Panc1 (cell line): ENCODE data around the gene CBL. TPM values are rescaled to one million over a fixed set of nuclear protein-coding genes. Genes with fewer than 3 reads are reported as not detected.

Experiments
- ATAC-seq: fragments of 200-7000 bp; cut with Tn5 transposase; 2 replicates; pipeline ENCODE4 v1.9.1; 2020; ENCODE audit warnings: mild to moderate bottlenecking, moderate library complexity
- BruUV-seq: library from RNA; stranded (reverse); fragments of 400-500 nt; replicated peaks from 2 replicates; lab custom pipeline; 2021; lab: Mats Ljungman, UMichigan
- CTCF ChIA-PET: fragments of 300-600 bp; sonication (Branson Sonifier 250); formaldehyde crosslinking; loops from one replicate; lab custom pipeline; 2022; ENCODE audit warnings: antibody characterized with exemption; lab: Charles Lee
- POLR2A ChIA-PET: fragments of 300-600 bp; sonication (Branson Sonifier 250); formaldehyde crosslinking; loops from one replicate; lab custom pipeline; 2022; ENCODE audit warnings: antibody characterized with exemption; lab: Charles Lee
- DNase-seq: peaks from one replicate; pipeline ENCODE4 v3.0.0-alpha.2; 2010; ENCODE audit warnings: low read depth, low spot score
- H3K27ac ChIP-seq: 2 replicates; pipeline ENCODE4 v1.5.1; 2011; ENCODE audit warnings: mild to moderate bottlenecking, low read length, inconsistent platforms
- H3K27me3 ChIP-seq: fragments of 200-500 bp; sonication (Bioruptor generic); 2 replicates; pipeline ENCODE4 v1.6.0; 2014; ENCODE audit warnings: low read length, inconsistent platforms; ENCODE audit not compliant: control insufficient read depth, insufficient read depth
- H3K36me3 ChIP-seq: fragments of 200-500 bp; sonication (Bioruptor generic); 2 replicates; pipeline ENCODE4 v1.5.1; 2014; ENCODE audit warnings: inconsistent platforms, mild to moderate bottlenecking, low read length, moderate library complexity; ENCODE audit not compliant: control insufficient read depth, insufficient read depth
- H3K4me1 ChIP-seq: 2 replicates; pipeline ENCODE4 v1.5.1; 2011; ENCODE audit warnings: inconsistent platforms, mild to moderate bottlenecking, low read length, moderate library complexity; ENCODE audit not compliant: control insufficient read depth, insufficient read depth
- H3K4me3 ChIP-seq, 2 experiments: 2 replicates each; pipeline ENCODE4 v1.5.1; 2011 to 2012; ENCODE audit warnings: low read depth in 2 of 2, low read length in 2 of 2, mild to moderate bottlenecking in 2 of 2, inconsistent platforms in 1 of 2, moderate library complexity in 1 of 2
- H3K9me3 ChIP-seq: fragments of 200-500 bp; sonication (Bioruptor generic); 2 replicates; pipeline ENCODE4 v1.5.1; 2014; ENCODE audit warnings: low read depth, mild to moderate bottlenecking, inconsistent platforms, low read length, moderate library complexity; ENCODE audit not compliant: control insufficient read depth, insufficient read depth
- CTCF ChIP-seq: fragments of 450-650 bp; IDR thresholded peaks from 2 replicates; pipeline ENCODE4 v1.5.1; 2017; ENCODE audit warnings: mild to moderate bottlenecking
- POLR2AphosphoS5 ChIP-seq: IDR thresholded peaks from 2 replicates; pipeline ENCODE4 v1.6.1; 2012; ENCODE audit warnings: mild to moderate bottlenecking, low read depth, low read length, moderate library complexity
- SIN3A ChIP-seq: IDR thresholded peaks from 2 replicates; pipeline ENCODE4 v1.6.1; 2012; ENCODE audit warnings: low read depth, mild to moderate bottlenecking, low read length, moderate library complexity, borderline replicate concordance; ENCODE audit not compliant: insufficient read depth
- TCF7L2 ChIP-seq: IDR thresholded peaks from 2 replicates; pipeline ENCODE4 v1.6.1; 2011; ENCODE audit warnings: mild to moderate bottlenecking, low read depth, low read length, inconsistent platforms
- in situ Hi-C: cut with HindIII; loops from 2 replicates; pipeline ENCODE4 v1.10.0; 2016; ENCODE audit warnings: low sequenced_read_pairs, low pct_unique_long_range_greater_than_20kb
- intact Hi-C: fragments of 100-400 bp; cut with micrococcal nuclease; formaldehyde crosslinking; loops from one replicate; pipeline ENCODE4 v1.10.0; 2022; ENCODE audit not compliant: unreplicated experiment
- total RNA-seq: library from RNA; stranded (reverse); gene quantifications from one replicate; pipeline ENCODE4 v1.2.1, GENCODE V29; 2021; ENCODE audit not compliant: unreplicated experiment
- TF ChIP-seq, protein P1 (sequence below), 2 experiments: IDR thresholded peaks; 2 replicates each; pipeline ENCODE4 v1.6.1; 2011 to 2012; ENCODE audit warnings: low read depth in 2 of 2, control low read depth in 1 of 2, low read length in 1 of 2, mild to moderate bottlenecking in 1 of 2, moderate library complexity in 1 of 2; ENCODE audit not compliant: insufficient read depth in 1 of 2

Gene CBL
- total RNA-seq, 1 experiment from 2014 or later: 69.9 TPM

- POLR2A ChIA-PET: no interaction called here
- ATAC-seq (no peak), DNase-seq (no peak)
- no TSS peak for BruUV-seq
- Histone ChIP-seq H3K27me3 (no peaks in the 10 kb centered on the region), H3K9me3 (no peaks in the 10 kb centered on the region), H3K27ac (no peak within 1 kb of the TSS), H3K36me3 (no peaks in the 10 kb centered on the region), H3K4me1 (no peaks in the 10 kb centered on the region), H3K4me3 (no peak within 1 kb of the TSS)
- CTCF ChIA-PET: no interaction called here
- intact Hi-C loops: no loop called here
- in situ Hi-C loops: no loop called here
- no peak for TF ChIP-seq POLR2AphosphoS5
- no peak for TF ChIP-seq TCF7L2
- no peak for TF ChIP-seq CTCF
- TF ChIP-seq SIN3A: no peak
- TF ChIP-seq, protein P1, sequence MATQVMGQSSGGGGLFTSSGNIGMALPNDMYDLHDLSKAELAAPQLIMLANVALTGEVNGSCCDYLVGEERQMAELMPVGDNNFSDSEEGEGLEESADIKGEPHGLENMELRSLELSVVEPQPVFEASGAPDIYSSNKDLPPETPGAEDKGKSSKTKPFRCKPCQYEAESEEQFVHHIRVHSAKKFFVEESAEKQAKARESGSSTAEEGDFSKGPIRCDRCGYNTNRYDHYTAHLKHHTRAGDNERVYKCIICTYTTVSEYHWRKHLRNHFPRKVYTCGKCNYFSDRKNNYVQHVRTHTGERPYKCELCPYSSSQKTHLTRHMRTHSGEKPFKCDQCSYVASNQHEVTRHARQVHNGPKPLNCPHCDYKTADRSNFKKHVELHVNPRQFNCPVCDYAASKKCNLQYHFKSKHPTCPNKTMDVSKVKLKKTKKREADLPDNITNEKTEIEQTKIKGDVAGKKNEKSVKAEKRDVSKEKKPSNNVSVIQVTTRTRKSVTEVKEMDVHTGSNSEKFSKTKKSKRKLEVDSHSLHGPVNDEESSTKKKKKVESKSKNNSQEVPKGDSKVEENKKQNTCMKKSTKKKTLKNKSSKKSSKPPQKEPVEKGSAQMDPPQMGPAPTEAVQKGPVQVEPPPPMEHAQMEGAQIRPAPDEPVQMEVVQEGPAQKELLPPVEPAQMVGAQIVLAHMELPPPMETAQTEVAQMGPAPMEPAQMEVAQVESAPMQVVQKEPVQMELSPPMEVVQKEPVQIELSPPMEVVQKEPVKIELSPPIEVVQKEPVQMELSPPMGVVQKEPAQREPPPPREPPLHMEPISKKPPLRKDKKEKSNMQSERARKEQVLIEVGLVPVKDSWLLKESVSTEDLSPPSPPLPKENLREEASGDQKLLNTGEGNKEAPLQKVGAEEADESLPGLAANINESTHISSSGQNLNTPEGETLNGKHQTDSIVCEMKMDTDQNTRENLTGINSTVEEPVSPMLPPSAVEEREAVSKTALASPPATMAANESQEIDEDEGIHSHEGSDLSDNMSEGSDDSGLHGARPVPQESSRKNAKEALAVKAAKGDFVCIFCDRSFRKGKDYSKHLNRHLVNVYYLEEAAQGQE (IDR thresholded peaks at IDR 0.05; ENCODE audit: insufficient read depth in 1 of 2, low read depth in 2 of 2, low read length in 1 of 2): no peak
Measured at GRCh38 chr11:119346605-119347004, 140.5 kb downstream of the CBL start, which contains the start of gene MFRP. MFRP (minus strand) TSS chr11:119346705; CDS start chr11:119346513, 192 bp downstream.

- Histone ChIP-seq H3K4me1 (no peaks in the 10 kb centered on the region), H3K27me3 (no peaks in the 10 kb centered on the region), H3K9me3 (no peaks in the 10 kb centered on the region), H3K36me3 (no peaks in the 10 kb centered on the region), H3K27ac (no peak overlapping the region), H3K4me3 (no peak overlapping the region)
- POLR2A ChIA-PET: no interaction called here
- CTCF ChIA-PET: no interaction called here
- in situ Hi-C loops: no loop called here
- no peak for TF ChIP-seq SIN3A
- TF ChIP-seq TCF7L2: no peak
- TF ChIP-seq, protein P1 (IDR thresholded peaks at IDR 0.05; ENCODE audit: insufficient read depth in 1 of 2, low read depth in 2 of 2, low read length in 1 of 2): no peak
- no peak for TF ChIP-seq CTCF
- no peak for TF ChIP-seq POLR2AphosphoS5
- intact Hi-C loops: no loop called here
- DNase-seq (no peak), ATAC-seq (no peak)
- no TSS peak for BruUV-seq
Measured at GRCh38 chr11:119347242-119347641, 141.1 kb downstream of the CBL start.
